PC-9 (cell line): ENCODE data around the gene EIF4A3. TPM values are rescaled to one million over a fixed set of nuclear protein-coding genes. Genes with fewer than 3 reads are reported as not detected.

ENCODE experiments used
- BruUV-seq: library from RNA; stranded (reverse); fragments of 400-500 nt; replicated peaks from 2 replicates; lab custom pipeline; 2021; lab: Mats Ljungman, UMichigan
- CTCF ChIA-PET: fragments of 300-600 bp; sonication (Branson Sonifier 250); formaldehyde crosslinking; loops from one replicate; lab custom pipeline; 2022; ENCODE audit warnings: antibody characterized with exemption; lab: Charles Lee
- POLR2A ChIA-PET: fragments of 300-600 bp; sonication (Branson Sonifier 250); formaldehyde crosslinking; loops from one replicate; lab custom pipeline; 2022; ENCODE audit warnings: antibody characterized with exemption; ENCODE audit not compliant: unreplicated experiment; lab: Charles Lee
- DNase-seq, 2 experiments: peaks; one replicate each; pipeline versions ENCODE4 v3.0.0 to v3.0.0-alpha.2; 2015 to 2022; ENCODE audit warnings: mixed read lengths in 1 of 2
- H2AFZ ChIP-seq: fragments of 200-600 bp; sonication (generic); 2 replicates; pipeline ENCODE4 v1.8.1; 2017; ENCODE audit warnings: antibody characterized with exemption
- H3F3A ChIP-seq: fragments of 200-600 bp; sonication (generic); 2 replicates; pipeline ENCODE4 v1.8.1; 2017; ENCODE audit warnings: antibody characterized with exemption, mild to moderate bottlenecking, low read depth; ENCODE audit not compliant: insufficient read depth
- H3K27ac ChIP-seq: fragments of 200-600 bp; sonication (generic); 2 replicates; pipeline ENCODE4 v1.6.1; 2016; ENCODE audit warnings: mixed run types
- H3K27me3 ChIP-seq: fragments of 200-600 bp; sonication (generic); 2 replicates; pipeline ENCODE4 v1.6.1; 2016; ENCODE audit warnings: low read depth, mixed run types; ENCODE audit not compliant: insufficient read depth
- H3K36me3 ChIP-seq: fragments of 200-600 bp; sonication (generic); 2 replicates; pipeline ENCODE4 v1.6.1; 2016; ENCODE audit warnings: low read depth, mixed run types
- H3K4me1 ChIP-seq: fragments of 200-600 bp; sonication (generic); replicated peaks from 2 replicates; pipeline ENCODE4 v1.6.1; 2016; ENCODE audit warnings: mixed run types; ENCODE audit not compliant: insufficient read depth
- H3K4me2 ChIP-seq: fragments of 200-600 bp; sonication (generic); 2 replicates; pipeline ENCODE4 v1.6.1; 2017; ENCODE audit warnings: mixed run types
- H3K4me3 ChIP-seq: fragments of 200-600 bp; sonication (generic); 2 replicates; pipeline ENCODE4 v1.6.1; 2016; ENCODE audit warnings: mixed run types
- H3K79me2 ChIP-seq: fragments of 200-600 bp; sonication (generic); 2 replicates; pipeline ENCODE4 v1.6.1; 2017; ENCODE audit warnings: low read depth, mixed run types
- H3K9me2 ChIP-seq: fragments of 200-600 bp; sonication (generic); 2 replicates; pipeline ENCODE4 v1.8.1; 2017; ENCODE audit warnings: mild to moderate bottlenecking; ENCODE audit not compliant: insufficient read depth
- H3K9me3 ChIP-seq: fragments of 200-600 bp; sonication (generic); 2 replicates; pipeline ENCODE4 v1.8.1; 2016; ENCODE audit warnings: low read depth; ENCODE audit not compliant: insufficient read depth
- H4K20me1 ChIP-seq: fragments of 200-600 bp; sonication (generic); 2 replicates; pipeline ENCODE4 v1.8.1; 2017; ENCODE audit not compliant: insufficient read depth
- CTCF ChIP-seq: fragments of 200-600 bp; sonication (generic); conservative IDR thresholded peaks from 2 replicates; pipeline ENCODE4 v1.6.1; 2017; ENCODE audit warnings: mixed run types, antibody characterized with exemption, mild to moderate bottlenecking, moderate library complexity
- EZH2 ChIP-seq: fragments of 200-600 bp; sonication (generic); IDR thresholded peaks from 2 replicates; pipeline ENCODE4 v1.8.0; 2017; ENCODE audit warnings: antibody characterized with exemption, low read depth
- intact Hi-C: fragments of 100-400 bp; cut with micrococcal nuclease; formaldehyde crosslinking; loops from one replicate; pipeline ENCODE4 v1.10.0; 2022; ENCODE audit not compliant: unreplicated experiment
- total RNA-seq: library from RNA; stranded (reverse); gene quantifications from 2 replicates; pipeline ENCODE4 v1.2.3, GENCODE V29; 2021

The EIF4A3 gene
- total RNA-seq, 1 experiment from 2014 or later, result 114 TPM

GRCh38 chr17:80108036-80108971 is 38.6 kb downstream of the EIF4A3 start:
- DNase-seq, result no peak
- Histone ChIP-seq H3K27ac (no peak overlapping the region), H3K4me3 (no peak overlapping the region), H4K20me1 (no peaks in the 10 kb centered on the region), H3K4me2 (no peak overlapping the region), H3K9me3 (no peaks in the 10 kb centered on the region), H3K27me3 (no peaks in the 10 kb centered on the region), H3K9me2 (no peaks in the 10 kb centered on the region), H3K4me1 (no peaks in the 10 kb centered on the region), H3F3A (no peaks in the 10 kb centered on the region), H3K36me3 (no peaks in the 10 kb centered on the region), H3K79me2 (no peaks in the 10 kb centered on the region), H2AFZ (no peak overlapping the region)
- ChIA-PET CTCF (no interaction called here), POLR2A (no interaction called here)
- intact Hi-C loops, result no loop called here
- no TSS peak for BruUV-seq
- TF ChIP-seq EZH2, result no peak

GRCh38 chr17:80107231-80108021 is 39.5 kb downstream of the EIF4A3 start:
- no peak overlapping the region for H3K4me3 ChIP-seq
- H3K9me2 ChIP-seq, result no peaks in the 10 kb centered on the region
- H3K27ac ChIP-seq, result no peak overlapping the region
- POLR2A ChIA-PET, result interaction anchor here (0.7 kb wide), 1 partner anchor 53 kb away, joined by 4 read pairs; no protein-coding TSS in a partner anchor
- H3K36me3 ChIP-seq, result no peaks in the 10 kb centered on the region
- no peaks in the 10 kb centered on the region for H3F3A ChIP-seq
- CTCF ChIA-PET, result no interaction called here
- no peaks in the 10 kb centered on the region for H3K4me1 ChIP-seq
- no peak overlapping the region for H3K4me2 ChIP-seq
- intact Hi-C loops, result no loop called here
- no peaks in the 10 kb centered on the region for H3K27me3 ChIP-seq
- BruUV-seq, result no TSS peak
- no peak for DNase-seq
- H3K9me3 ChIP-seq, result no peaks in the 10 kb centered on the region
- H3K79me2 ChIP-seq, result no peaks in the 10 kb centered on the region
- H2AFZ ChIP-seq, result no peak overlapping the region
- H4K20me1 ChIP-seq, result no peaks in the 10 kb centered on the region
- TF ChIP-seq CTCF (no peak), EZH2 (no peak)

GRCh38 chr17:80106751-80107150 is 40.2 kb downstream of the EIF4A3 start:
- Histone ChIP-seq H3K27ac (no peak overlapping the region), H3K4me3 (no peak overlapping the region), H2AFZ (no peak overlapping the region), H3K4me2 (no peak overlapping the region), H3K79me2 (0 out of 2 replicates have a peak, but pooled peaks cover 2% of the 10 kb centered on the region), H3K27me3 (no peaks in the 10 kb centered on the region), H3K9me3 (no peaks in the 10 kb centered on the region), H3F3A (no peaks in the 10 kb centered on the region), H3K36me3 (no peaks in the 10 kb centered on the region), H3K4me1 (no peaks in the 10 kb centered on the region), H3K9me2 (no peaks in the 10 kb centered on the region), H4K20me1 (no peaks in the 10 kb centered on the region)
- DNase-seq, result no peak
- no peak for TF ChIP-seq EZH2
- TF ChIP-seq CTCF, result no peak
- intact Hi-C loops, result no loop called here
- BruUV-seq, result no TSS peak
- CTCF ChIA-PET, result no interaction called here
- POLR2A ChIA-PET, result interaction anchor here (0.6 to 0.7 kb wide), 2 partner anchors 13 to 53 kb away, joined by 4 read pairs; no protein-coding TSS in a partner anchor
